HG02938 (cell line): Measurements from ENCODE around the gene LRRC37A.
"Not testable (repeated sequence)": the region's sequence is repeated elsewhere in the genome, so short reads cannot be mapped to it uniquely, and the experiment has no call there.

Experiments used
- ATAC-seq: cut with Tn5 transposase; IDR thresholded peaks from one replicate; pipeline ENCODE4 v1.9.1; 2021; ENCODE audit warnings: mild to moderate bottlenecking, moderate library complexity; ENCODE audit not compliant: unreplicated experiment

The LRRC37A gene

DNA sequence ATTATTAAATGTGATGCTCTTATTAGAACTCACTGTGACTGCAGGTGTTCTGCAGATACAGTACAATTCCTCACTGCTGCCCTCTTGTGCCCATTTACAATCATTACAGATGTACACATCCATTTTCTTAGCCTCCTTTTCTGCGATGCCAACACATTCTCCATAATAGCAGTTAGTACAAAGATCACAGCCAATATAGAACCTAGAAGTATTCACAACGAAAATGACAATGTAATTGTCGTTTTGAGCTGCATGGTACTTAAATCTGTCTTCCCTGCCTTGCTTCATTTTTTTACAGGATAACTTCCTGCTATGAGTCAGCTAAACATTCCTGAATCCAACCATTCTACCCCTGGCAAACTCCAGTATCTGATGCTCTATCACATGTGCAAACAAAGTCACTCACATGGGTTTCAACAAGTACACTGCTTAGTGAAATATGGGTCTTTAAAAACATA lies 8.1 kb upstream of the LRRC37A start:
- not testable (repeated sequence) for ATAC-seq

DNA sequence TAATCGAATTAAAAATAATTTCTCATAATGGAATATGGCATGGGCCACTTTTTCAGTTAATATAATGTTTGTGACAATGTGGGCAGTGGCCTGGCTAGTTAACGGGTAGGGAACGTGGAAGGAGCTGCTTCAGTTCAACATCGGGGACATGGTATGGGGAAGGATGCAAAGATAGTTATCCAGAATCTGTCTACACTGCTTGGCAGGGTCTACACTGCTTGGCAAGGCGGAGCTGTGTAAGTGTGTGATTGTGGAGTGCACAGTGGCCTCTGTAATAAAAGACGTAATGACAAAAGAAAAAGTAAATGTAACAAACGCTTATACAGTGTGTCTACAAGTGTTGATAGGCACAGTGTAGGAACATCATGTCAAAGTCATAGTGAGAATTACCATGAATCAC lies 7.3 kb upstream of the LRRC37A start:
- ATAC-seq, result not testable (repeated sequence)

DNA sequence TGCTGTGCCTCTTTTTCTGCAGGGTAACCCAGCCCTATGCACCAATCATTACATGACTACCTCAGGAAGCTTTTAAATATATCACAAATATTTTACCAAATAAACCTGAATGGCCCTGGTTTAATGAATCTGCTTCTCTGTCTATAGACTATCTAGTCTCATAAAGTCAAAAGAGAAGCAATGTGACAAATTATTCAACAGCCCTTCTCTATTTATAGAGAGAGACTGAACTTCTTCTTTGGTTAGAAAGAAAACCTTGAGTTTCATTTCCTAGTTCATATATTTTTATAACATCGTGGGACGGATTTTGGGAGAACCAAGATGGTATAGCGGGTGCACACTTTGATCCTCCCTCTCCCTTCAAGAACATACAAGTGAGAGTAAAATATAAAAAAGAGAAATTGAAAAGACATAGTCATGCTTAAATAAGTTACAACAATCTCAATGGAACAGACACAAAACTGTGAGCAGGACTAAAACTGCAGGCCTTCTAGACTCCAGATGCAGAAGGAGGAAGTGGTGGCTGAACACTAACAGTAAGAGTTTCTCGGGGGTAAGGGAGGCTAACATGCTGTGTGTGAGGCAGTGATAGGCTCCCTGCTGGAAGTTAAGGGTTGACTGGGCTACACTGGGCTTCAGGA lies 3.9 kb upstream of the LRRC37A start:
- ATAC-seq, result peak; percentile 79

DNA sequence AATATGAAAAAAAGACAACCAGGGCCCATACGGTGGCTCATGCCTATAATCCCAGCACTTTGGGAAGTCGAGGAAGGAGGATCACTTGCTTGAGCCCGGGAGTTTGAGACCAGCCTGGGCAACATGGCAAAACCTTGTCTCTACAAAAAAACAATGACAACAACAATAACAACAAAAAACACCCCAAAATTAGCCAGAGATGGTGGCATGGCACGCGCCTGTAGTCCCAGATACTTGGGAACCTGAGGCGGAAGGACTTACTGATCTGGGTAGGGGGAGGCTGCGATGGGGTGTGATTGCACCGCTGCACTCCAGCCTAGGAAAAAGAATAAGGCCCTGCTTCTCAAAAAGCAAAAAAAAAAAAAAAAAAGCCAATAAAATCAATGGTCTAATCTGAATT lies 3.3 kb upstream of the LRRC37A start:
- ATAC-seq, result not testable (repeated sequence)

DNA sequence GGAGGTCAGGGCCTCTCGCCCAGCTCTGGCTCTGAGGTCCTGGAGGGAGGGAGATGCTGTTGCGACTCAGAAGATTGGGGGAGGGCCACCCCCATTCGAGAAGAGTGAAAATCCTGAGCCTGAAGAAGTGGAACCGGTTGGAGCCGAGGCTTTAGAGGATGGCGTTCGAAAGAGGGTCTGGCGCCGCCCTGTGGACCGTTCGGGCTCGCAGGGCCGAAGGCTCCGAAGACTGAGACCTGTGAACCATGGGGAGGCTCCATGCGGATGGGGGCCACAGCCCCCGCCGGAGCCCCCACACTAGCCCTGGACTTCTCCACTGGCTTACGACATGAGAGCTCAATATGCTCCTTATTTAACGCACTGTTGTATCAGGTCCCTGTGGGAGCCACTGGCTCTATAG lies 46.3 kb downstream of the LRRC37A start:
- ATAC-seq, result not testable (repeated sequence)

DNA sequence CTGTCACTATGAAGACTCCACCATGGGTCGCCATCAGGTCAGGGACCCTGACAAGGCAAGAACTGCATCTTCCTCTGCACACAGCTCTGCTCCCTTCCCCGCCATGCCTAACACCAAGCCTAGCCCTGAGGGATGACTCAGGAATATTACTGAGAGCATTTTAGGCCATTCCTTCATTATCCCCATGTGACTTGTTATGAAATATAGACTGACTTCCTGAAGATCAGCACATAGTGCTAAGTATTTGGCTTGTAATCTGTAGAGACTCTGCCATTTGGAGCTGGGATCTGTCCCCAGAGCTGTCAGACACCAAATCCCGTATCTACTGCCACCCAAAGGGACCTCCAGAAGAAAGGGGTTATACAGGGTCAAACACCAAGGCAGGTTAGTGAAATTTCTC lies 47.2 kb downstream of the LRRC37A start:
- not testable (repeated sequence) for ATAC-seq

DNA sequence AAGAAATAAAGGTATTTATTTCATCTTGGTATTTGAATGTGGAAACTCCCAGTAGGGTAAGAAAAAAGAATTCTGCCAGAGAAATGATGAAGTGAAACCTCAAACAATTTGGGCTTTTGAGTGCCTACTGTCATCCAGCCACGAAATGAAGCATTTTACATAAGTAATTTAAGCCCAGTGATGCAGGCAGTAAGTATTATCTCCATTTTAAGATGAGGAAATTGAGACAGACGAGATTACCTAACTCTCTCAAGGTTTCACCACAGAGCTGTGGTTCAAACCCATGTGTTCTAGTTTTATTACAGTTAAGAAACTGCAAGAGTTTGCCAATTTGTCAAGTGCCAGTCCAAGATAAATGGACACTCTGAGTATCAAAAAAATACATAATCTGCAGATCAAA lies 53.4 kb downstream of the LRRC37A start:
- not testable (repeated sequence) for ATAC-seq

DNA sequence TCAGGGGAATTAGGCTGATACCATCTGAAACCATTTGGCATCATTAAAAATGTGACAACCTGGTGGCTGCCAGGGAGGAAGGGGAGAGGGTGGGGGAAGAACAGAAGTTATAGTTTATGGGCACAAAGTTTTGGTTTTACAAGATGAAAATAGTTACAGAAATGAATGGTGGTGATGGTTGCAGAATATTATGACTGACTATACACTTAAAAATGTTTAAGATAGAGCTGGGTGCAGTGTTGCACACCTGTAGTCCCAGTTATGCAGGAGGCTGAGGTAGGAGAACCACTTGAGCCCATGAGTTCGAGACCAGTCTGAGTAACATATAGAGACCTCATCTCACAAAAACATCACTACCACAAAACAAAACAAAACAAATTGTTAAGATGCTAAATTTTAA lies 54.1 kb downstream of the LRRC37A start:
- ATAC-seq, result not testable (repeated sequence)

DNA sequence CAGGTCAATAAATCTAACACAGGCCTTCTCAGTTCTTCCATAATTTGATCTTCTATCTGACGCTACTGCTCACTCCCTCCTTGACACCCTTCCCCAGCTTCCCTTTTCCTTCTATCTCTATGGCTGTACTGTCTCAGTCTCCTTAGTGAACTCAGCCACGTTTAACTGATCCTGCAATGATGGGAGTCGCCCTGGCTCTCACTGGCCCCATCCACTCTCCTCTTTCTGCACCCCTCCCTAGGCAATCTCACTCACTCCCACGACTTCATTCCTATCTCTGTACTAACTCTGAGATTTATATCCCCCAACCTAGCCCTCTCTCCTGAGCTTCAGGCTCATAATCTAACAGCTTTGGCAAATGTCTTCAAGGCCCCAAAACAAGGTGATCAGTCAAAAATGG lies 58.9 kb downstream of the LRRC37A start:
- ATAC-seq, result not testable (repeated sequence)

DNA sequence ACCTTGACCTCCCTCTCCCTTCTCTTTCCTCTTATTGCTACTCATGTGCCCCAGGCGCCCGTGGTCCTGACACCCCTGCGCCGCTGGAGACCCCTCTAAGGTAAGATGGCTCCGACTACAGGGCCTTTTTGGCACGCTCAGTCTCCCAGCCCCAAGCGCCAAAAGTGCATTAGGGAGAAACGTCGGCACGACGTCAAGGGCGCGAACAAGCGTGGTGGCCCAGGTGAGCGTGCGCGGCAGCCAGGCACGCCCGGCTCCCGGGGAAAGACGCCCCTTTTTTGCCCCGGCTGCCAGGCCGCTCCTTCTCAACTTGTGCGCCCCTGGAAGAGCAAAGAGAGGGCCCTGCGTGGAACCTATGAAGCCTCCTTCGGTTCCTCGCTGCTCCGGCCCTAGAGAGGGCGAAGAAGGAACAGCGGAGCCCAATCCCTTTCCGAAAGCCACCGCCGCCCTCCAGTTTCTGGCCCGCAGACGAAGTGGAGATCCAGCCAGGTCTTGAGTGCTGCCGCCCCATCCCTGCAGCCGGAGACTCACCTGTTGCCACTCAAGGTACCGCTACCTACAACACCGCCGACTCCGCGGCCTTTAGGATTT lies 66.3 kb downstream of the LRRC37A start:
- ATAC-seq, result peak; percentile 32

DNA sequence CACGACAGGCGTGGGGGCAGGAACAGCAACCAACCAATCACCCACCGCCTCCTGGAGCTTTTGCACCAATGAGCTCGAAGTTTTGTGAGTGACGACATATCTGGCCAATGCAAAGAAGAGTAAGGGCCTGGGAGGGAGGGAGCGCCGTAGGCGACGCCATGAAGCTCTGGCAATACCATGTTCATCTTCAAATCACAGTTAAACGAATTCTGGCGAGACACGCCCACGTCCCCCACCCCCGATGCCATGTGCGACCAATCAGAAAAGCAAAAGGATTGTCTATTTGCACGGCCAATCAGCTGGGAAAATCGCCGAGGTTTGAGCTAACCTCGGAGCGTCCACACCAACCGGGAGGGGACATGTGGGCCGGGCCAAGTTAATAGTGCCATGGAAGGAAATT lies 66.8 kb downstream of the LRRC37A start, which contains the start of gene ARL17B:
Gene ARL17B (minus strand): TSS at position 12 of the 400 bp plus-strand sequence. CDS start 3,369 bp downstream, outside the sequence.
- ATAC-seq, result peak; percentile 92

DNA sequence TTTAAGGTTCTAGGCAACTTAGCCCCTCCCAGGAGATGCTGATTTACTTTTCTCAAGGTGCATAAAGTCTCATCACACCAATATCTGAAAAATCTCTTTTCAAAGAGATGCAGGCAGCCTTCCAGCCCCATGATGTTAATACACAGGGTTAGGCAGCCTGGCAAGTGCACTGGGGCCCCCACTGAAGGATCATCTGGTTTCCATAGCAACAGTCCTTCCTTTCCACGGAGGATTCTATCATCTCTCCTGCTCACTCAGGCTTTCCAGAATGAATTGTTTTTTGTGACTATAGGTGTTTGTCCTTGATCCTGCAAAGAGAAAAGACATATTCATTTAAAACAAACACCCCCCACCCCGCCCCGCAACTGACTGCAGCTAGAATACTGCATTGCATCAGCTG lies 72.6 kb downstream of the LRRC37A start:
- ATAC-seq, result not testable (repeated sequence)

DNA sequence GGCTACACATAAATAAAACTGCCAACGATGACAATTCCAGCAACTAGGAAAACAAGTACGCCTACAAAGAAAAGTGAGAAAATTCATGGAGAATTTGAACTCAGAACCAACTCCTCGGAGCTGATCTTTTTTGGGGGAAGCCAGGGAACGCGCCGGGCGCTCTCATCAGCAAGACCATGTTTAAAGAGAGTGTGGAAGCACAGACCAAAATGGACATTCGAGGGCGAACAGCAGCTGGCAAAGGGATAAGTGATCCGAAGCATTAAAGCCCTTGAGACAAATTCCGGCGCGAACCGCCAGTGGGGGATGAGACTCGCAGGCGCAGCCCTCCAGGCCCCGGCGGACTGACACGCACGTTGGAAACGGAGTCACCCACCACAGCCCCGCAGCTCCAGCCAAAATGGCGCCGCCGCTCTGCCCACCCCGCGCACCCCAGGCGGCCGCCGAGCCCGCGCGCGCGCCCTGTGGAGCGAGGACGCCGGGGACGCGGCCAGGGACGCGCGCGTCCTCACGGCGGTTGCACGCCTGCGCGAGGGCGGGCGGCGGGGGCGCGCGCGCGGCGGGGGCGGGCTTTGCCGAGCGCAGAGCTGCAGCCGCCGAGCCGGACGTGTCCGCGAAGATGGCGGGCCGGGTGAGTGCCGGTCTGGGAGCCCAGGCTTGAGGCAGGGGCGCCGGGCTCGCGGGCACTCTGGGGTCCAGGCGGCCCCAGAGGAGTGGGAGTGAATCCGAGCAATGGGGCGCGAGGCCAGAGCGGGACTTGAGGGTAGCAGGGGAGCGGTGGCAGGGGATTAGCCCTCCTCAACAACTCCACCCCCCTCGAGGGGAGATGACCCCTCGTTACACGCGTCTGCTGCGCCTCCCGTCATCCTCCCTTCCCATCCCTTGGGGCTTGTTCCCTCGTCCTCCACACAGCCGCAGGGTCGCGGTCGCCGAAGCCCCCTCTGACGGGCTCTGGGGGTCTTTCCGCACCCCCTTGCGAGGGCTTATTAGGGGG lies 77.6 kb downstream of the LRRC37A start:
- ATAC-seq, result peak; percentile 51

DNA sequence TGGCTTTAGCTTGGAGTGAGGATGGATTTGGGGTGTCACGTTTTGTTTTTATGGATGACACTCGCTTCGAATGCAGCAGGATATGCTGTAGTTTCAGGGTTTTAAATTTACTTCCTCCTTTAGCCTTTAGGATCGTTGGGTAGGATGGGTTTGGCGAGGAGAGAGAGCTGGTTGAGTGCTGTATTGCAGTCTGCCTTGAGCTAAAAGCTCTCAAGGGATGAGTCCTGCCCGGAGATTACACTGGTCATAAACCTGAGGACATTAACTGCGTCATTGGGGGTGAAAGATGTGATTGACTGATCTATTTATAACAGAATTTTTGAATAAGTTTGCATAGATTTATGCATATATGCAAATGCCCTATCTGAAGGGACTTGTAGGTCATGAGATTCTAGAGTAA lies 78.5 kb downstream of the LRRC37A start:
- peak; percentile 66 for ATAC-seq

DNA sequence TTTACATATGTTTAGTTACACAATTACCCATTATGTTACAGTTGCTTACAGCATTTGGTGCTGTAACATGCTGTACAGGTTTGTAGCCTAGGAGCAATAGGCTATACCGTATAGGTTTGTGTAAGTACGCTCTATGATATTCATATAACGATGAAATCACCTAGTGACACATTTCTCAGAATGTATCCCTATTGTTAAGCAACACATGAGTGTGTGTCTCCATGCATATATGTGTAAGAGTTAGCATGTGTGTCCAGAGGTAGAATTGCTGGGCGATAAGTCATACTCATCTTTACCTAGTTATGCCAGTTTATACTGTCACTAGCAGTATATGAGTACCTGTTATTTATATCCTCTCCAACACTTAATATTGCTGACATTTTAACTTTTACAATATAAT lies 88.2 kb downstream of the LRRC37A start:
- not testable (repeated sequence) for ATAC-seq

DNA sequence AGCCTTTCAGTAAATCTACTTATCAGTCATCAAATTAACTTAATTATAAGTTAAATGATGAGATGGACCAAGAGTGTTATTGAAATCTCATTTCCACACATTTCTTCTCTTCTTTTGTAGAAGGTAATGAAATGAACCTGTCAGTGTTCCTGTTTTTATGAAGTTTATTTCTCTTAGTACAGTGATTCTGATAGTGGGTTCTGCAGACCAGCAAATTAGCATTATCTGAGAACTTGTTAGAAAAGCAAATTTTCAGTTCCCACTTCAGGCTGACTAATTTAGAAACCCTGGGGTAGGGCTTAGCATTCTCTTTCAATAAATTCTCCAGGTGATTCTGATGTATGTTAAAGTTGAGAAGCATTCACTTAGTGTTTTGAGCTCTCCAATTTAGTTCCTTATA lies 90.6 kb downstream of the LRRC37A start:
- peak; percentile 67 for ATAC-seq
